PFSK-1 (cell line): ENCODE results near the gene EGFL7.

Experiments used
- FOXP2 ChIP-seq: optimal IDR thresholded peaks from 2 replicates; pipeline ENCODE3; 2011; ENCODE audit warnings: borderline replicate concordance, control low read depth, inconsistent platforms; ENCODE audit not compliant: insufficient read depth; ENCODE audit errors: extremely low read length, extremely low read depth
- POLR2AphosphoS5 ChIP-seq: IDR thresholded peaks from 2 replicates; pipeline ENCODE4 v1.6.1; 2012; ENCODE audit warnings: low read depth, mild to moderate bottlenecking, control low read depth, low read length, moderate library complexity
- REST ChIP-seq, 2 experiments: IDR thresholded peaks; 2 replicates each; pipeline versions ENCODE4 v1.6.1 to v1.8.0; 2011 to 2012; ENCODE audit warnings: low read depth in 2 of 2, low read length in 2 of 2, control low read depth in 1 of 2, inconsistent platforms in 1 of 2, mild to moderate bottlenecking in 1 of 2, moderate library complexity in 1 of 2; ENCODE audit not compliant: insufficient read depth in 1 of 2
- SIN3A ChIP-seq: IDR thresholded peaks from 2 replicates; pipeline ENCODE4 v1.6.1; 2012; ENCODE audit warnings: mild to moderate bottlenecking, low read length, moderate library complexity, borderline replicate concordance; ENCODE audit not compliant: insufficient read depth
- TAF1 ChIP-seq: IDR thresholded peaks from 2 replicates; pipeline ENCODE4 v1.6.1; 2012; ENCODE audit warnings: low read length, control low read depth, borderline replicate concordance; ENCODE audit not compliant: insufficient read depth

EGFL7 gene

GRCh38 chr9:136631038-136632000, 31.4 kb upstream of the EGFL7 start:
- TF ChIP-seq SIN3A, result no peak
- TF ChIP-seq REST (IDR thresholded peaks at IDR 0.05; ENCODE audit: insufficient read depth in 1 of 2, low read depth in 2 of 2, low read length in 2 of 2), result no peak
- no peak for TF ChIP-seq POLR2AphosphoS5
- TF ChIP-seq FOXP2, result no peak
- TF ChIP-seq TAF1, result no peak

- TF ChIP-seq POLR2AphosphoS5 (no peak), SIN3A (no peak), TAF1 (no peak), REST (IDR thresholded peaks at IDR 0.05; ENCODE audit: insufficient read depth in 1 of 2, low read depth in 2 of 2, low read length in 2 of 2) (no peak), FOXP2 (no peak)
Measured at GRCh38 chr9:136634904-136635303, 27.8 kb upstream of the EGFL7 start.

- no peak for TF ChIP-seq TAF1
- no peak for TF ChIP-seq FOXP2
- no peak for TF ChIP-seq SIN3A
- TF ChIP-seq REST (IDR thresholded peaks at IDR 0.05; ENCODE audit: insufficient read depth in 1 of 2, low read depth in 2 of 2, low read length in 2 of 2), result no peak
- TF ChIP-seq POLR2AphosphoS5, result no peak
Measured at GRCh38 chr9:136640171-136641111, 22.3 kb upstream of the EGFL7 start.

GRCh38 chr9:136642439-136642921, 20.2 kb upstream of the EGFL7 start:
- TF ChIP-seq SIN3A, result no peak
- no peak for TF ChIP-seq FOXP2
- no peak for TF ChIP-seq POLR2AphosphoS5
